CD4-positive, alpha-beta T cell (primary cell): ENCODE measurements around the gene TENT5C. TPM values are rescaled to one million over a fixed set of nuclear protein-coding genes. Genes with fewer than 3 reads are reported as not detected.
A peak's percentile ranks its signal among the peaks of the same experiment; 100 is the strongest.

Experiments used
- ATAC-seq: fragments of 200-7000 bp; cut with Tn5 transposase; one replicate; pipeline ENCODE4 v1.10.0; 2022; ENCODE audit warnings: mild to moderate bottlenecking; ENCODE audit not compliant: poor library complexity
- CTCF ChIA-PET: fragments of 350-600 bp; sonication (Branson Sonifier 250); formaldehyde crosslinking; loops from one replicate; lab custom pipeline; 2021; ENCODE audit warnings: antibody characterized with exemption, inconsistent platforms; lab: Charles Lee
- POLR2A ChIA-PET: fragments of 350-600 bp; sonication (Branson Sonifier 250); formaldehyde crosslinking; loops from one replicate; lab custom pipeline; 2021; ENCODE audit warnings: antibody characterized with exemption, inconsistent platforms; lab: Charles Lee
- DNase-seq, 14 experiments: peaks; one replicate each; pipeline ENCODE4 v3.0.0-alpha.2; 2013 to 2020; ENCODE audit warnings: mixed read lengths in 2 of 14
- H3K27ac ChIP-seq, 2 donors: one replicate each; pipeline versions ENCODE4 v1.5.1 to v1.7.0; 2013; ENCODE audit warnings: low read length in 2 of 2, low read depth in 1 of 2, mild to moderate bottlenecking in 1 of 2
- H3K27me3 ChIP-seq, 2 experiments: 1 replicate in 1 of 2; 2 replicates in 1 of 2; pipeline versions ENCODE4 v1.6.1 to v1.7.0; 2013; ENCODE audit warnings: low read length in 2 of 2, control low read depth in 1 of 2, mild to moderate bottlenecking in 1 of 2, moderate library complexity in 1 of 2; ENCODE audit not compliant: insufficient read depth in 2 of 2, control insufficient read depth in 1 of 2
- H3K36me3 ChIP-seq: one replicate; pipeline ENCODE4 v1.6.1; 2013; ENCODE audit warnings: low read length, control low read depth; ENCODE audit not compliant: insufficient read depth
- H3K4me1 ChIP-seq: one replicate; pipeline ENCODE4 v1.6.1; 2013; ENCODE audit warnings: low read length, control low read depth; ENCODE audit not compliant: insufficient read depth
- H3K4me3 ChIP-seq: one replicate; pipeline ENCODE4 v1.5.1; 2013; ENCODE audit warnings: mild to moderate bottlenecking, low read length, moderate library complexity
- H3K9me3 ChIP-seq, 2 experiments: 1 replicate in 1 of 2; 2 replicates in 1 of 2; pipeline versions ENCODE4 v1.6.1 to v1.7.0; 2013; ENCODE audit warnings: low read length in 2 of 2, mild to moderate bottlenecking in 2 of 2, control low read depth in 1 of 2, moderate library complexity in 1 of 2; ENCODE audit not compliant: control insufficient read depth in 1 of 2, insufficient read depth in 1 of 2
- H3K27ac Mint-ChIP-seq: one replicate; pipeline ENCODE4 v1.8.0; 2020; ENCODE audit warnings: mixed read lengths
- H3K27me3 Mint-ChIP-seq: one replicate; pipeline ENCODE4 v1.8.0; 2021; ENCODE audit warnings: mixed read lengths
- H3K36me3 Mint-ChIP-seq: one replicate; pipeline ENCODE4 v1.8.0; 2021; ENCODE audit warnings: low read depth, mixed read lengths
- H3K4me1 Mint-ChIP-seq: one replicate; pipeline ENCODE4 v1.8.0; 2021; ENCODE audit warnings: low read depth, mixed read lengths
- H3K4me3 Mint-ChIP-seq: one replicate; pipeline ENCODE4 v1.8.0; 2020; ENCODE audit warnings: mild to moderate bottlenecking, mixed read lengths
- H3K9me3 Mint-ChIP-seq: one replicate; pipeline ENCODE4 v1.8.0; 2020; ENCODE audit warnings: mixed read lengths
- intact Hi-C, 2 experiments: fragments of 100-400 bp; cut with DNase I in 1 of 2; cut with micrococcal nuclease in 1 of 2; formaldehyde crosslinking; loops; one replicate each; pipeline versions ENCODE4 v1.15.1 to v1.9.0; 2023 to 2025; cut with DNase I, micrococcal nuclease
- total RNA-seq, 174 experiments: library from RNA in 2 of 174; stranded (reverse) in 2 of 174; gene quantifications; one replicate each; pipeline ENCODE4 v1.2.3 and lab custom pipeline; 2021 to 2026
- TF ChIP-seq, protein P1 (sequence below): fragments of 200-600 bp; IDR thresholded peaks from one replicate; pipeline ENCODE4 v1.8.0; 2022; ENCODE audit warnings: antibody characterized with exemption, mild to moderate bottlenecking

TENT5C gene
- total RNA-seq, 2 experiments from 2014 or later, result 122 to 123 TPM

DNA sequence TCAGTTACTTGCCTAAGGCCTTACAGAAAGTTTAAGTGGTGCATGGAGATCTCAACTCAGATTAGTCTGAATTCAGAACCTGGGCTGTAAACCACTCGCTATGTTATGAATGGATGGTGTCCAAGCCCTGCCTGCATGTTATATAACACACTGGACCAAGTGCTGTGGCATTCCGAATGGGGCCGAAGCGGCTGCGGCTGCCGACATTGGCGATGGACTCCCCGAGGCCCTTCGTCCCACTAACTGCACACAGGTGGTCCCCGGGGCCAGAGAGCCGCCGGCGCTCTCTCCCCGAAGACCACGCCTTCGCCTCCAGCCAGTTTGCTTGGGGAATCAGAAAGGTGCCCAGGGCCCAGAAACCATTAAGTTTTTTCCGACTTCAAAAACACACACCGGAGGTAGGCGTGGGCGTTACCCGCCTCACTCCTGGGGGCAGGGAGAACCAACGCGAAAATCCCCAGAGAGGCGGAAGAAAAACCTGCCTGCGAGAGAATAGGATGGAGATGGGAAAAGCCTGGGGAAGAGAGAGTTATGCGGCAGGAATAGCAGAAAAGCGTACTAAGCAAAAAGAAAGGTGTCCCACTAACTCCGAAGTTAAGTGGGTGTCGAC, 579 bp upstream of the TENT5C start:
- intact Hi-C loops, result loop anchor here (2.0 to 10.0 kb wide), 10 partner anchors 70 to 1540 kb away; partner anchors contain the start of genes CD2 (in 1 of the 2), GDAP2 (in 1 of the 2), MAN1A2 (in 1 of the 2) and TRIM45 (in 1 of the 2)
- Mint-ChIP-seq H3K27me3 (no peaks in the 10 kb centered on the region), H3K27ac (peak overlapping the region; percentile 90), H3K4me1 (peaks cover 50% of the 10 kb centered on the region), H3K36me3 (peaks cover 35% of the 10 kb centered on the region), H3K9me3 (no peaks in the 10 kb centered on the region), H3K4me3 (peak overlapping the region; percentile 99)
- ChIA-PET CTCF (interaction anchor here (2.0 to 5.2 kb wide), 2 partner anchors 69 to 70 kb away, joined by 7 to 30 read pairs; no protein-coding TSS in a partner anchor), POLR2A (interaction anchor here (0.8 to 3.2 kb wide), 5 partner anchors 10 to 127 kb away, joined by 3 to 130 read pairs (median 7); no protein-coding TSS in a partner anchor)
- Histone ChIP-seq H3K4me3 (peak overlapping the region; percentile 96), H3K27ac (peak overlapping the region; percentile 85 to 95), H3K36me3 (peaks cover 5% of the 10 kb centered on the region), H3K27me3 (no peaks in the 10 kb centered on the region), H3K4me1 (peaks cover 29% of the 10 kb centered on the region), H3K9me3 (no peaks in the 10 kb centered on the region)
- TF ChIP-seq, protein P1, sequence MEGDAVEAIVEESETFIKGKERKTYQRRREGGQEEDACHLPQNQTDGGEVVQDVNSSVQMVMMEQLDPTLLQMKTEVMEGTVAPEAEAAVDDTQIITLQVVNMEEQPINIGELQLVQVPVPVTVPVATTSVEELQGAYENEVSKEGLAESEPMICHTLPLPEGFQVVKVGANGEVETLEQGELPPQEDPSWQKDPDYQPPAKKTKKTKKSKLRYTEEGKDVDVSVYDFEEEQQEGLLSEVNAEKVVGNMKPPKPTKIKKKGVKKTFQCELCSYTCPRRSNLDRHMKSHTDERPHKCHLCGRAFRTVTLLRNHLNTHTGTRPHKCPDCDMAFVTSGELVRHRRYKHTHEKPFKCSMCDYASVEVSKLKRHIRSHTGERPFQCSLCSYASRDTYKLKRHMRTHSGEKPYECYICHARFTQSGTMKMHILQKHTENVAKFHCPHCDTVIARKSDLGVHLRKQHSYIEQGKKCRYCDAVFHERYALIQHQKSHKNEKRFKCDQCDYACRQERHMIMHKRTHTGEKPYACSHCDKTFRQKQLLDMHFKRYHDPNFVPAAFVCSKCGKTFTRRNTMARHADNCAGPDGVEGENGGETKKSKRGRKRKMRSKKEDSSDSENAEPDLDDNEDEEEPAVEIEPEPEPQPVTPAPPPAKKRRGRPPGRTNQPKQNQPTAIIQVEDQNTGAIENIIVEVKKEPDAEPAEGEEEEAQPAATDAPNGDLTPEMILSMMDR, result no peak
- ATAC-seq (peak; percentile 41), DNase-seq (no peak)

DNA sequence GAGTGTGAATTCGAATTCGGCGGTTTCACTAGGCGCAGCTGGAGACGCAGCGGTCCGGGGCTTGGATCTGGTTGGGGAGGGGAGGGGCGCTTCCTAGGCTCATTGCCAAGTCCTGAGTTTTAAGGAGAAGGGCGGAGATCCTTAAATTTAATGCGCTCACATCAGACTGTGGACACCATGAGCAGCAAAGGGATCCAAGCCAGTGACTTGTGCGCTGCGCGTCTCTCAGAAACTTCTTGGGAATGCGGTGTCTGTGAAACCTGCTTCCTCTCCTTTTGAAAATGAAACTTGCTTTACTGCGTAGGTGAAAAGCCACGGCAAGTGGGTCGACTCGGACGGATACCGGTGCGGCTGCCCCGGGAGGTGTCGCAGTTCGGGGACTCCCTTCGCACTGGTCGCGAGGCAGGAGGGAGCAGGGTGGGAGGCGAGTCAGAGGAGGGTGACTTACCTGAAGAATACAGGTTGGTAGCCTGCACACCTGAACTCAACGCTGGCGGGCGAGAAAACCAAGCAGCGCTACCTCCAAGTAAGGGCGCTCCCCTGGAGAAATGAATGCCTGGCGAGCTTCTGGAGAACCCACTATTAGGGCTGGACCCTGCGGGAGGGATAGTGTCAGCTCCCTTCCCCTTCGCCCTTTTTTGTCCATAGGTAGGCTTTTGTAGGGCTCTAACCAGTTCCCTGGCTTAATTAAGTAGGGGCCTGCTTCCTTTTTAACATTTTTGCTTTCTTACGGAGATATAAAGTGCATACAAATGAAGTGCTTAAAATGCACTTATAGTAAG, 992 bp downstream of the TENT5C start:
- TF ChIP-seq, protein P1, result peak; percentile 3
- Mint-ChIP-seq H3K4me3 (peak overlapping the region; percentile 99), H3K9me3 (no peaks in the 10 kb centered on the region), H3K27me3 (no peaks in the 10 kb centered on the region), H3K36me3 (peaks cover 43% of the 10 kb centered on the region), H3K4me1 (peaks cover 62% of the 10 kb centered on the region), H3K27ac (peak overlapping the region; percentile 90)
- no peaks in the 10 kb centered on the region for H3K9me3 ChIP-seq
- peaks cover 5% of the 10 kb centered on the region for H3K36me3 ChIP-seq
- no peaks in the 10 kb centered on the region for H3K27me3 ChIP-seq
- H3K4me1 ChIP-seq, result peaks cover 41% of the 10 kb centered on the region
- H3K27ac ChIP-seq, result peak overlapping the region; percentile 75 to 77
- intact Hi-C loops, result loop anchor here (1.0 to 10.0 kb wide), 11 partner anchors 50 to 1538 kb away; partner anchors contain the start of genes CD2 (in 1 of the 2), MAN1A2 (in 1 of the 2), TRIM45 (in 1 of the 2) and WARS2 (in 1 of the 2)
- H3K4me3 ChIP-seq, result peak overlapping the region; percentile 96
- ChIA-PET POLR2A (interaction anchor here (0.6 to 3.2 kb wide), 25 partner anchors 11 to 547 kb away, joined by 3 to 130 read pairs (median 4); partner anchors contain the start of genes MAN1A2 and TTF2), CTCF (interaction anchor here (1.0 to 5.2 kb wide), 6 partner anchors 22 to 147 kb away, joined by 4 to 30 read pairs (median 6); no protein-coding TSS in a partner anchor)
- DNase-seq (peak; percentile 35 to 83 (median 52)), ATAC-seq (peak; percentile 5)

DNA sequence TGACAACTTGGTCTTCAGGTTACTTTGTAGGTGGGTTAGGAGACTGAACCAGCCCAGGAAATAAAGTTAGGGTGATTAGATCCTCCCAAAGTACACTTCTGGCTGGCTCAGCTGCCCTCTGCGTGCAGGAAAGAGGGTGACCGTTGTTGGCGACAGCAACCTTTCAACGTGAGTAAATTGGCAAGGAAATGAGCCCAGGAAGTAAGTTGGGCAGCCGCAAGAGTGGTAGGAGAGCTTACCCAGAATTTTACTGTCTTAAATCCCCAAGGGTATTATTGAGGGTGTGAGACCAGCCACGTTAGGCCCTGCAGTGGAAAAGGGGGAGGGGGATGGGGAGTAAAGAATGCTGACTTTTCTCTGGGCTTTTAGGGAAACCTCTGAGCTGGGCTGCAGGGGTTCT, 1.6 kb downstream of the TENT5C start:
- intact Hi-C loops, result loop anchor here (2.0 to 10.0 kb wide), 10 partner anchors 57 to 1537 kb away; partner anchors contain the start of genes CD2 (in 1 of the 2), MAN1A2 (in 1 of the 2), TRIM45 (in 1 of the 2) and WARS2 (in 1 of the 2)
- no peaks in the 10 kb centered on the region for H3K9me3 Mint-ChIP-seq
- TF ChIP-seq, protein P1, result no peak
- no peaks in the 10 kb centered on the region for H3K27me3 Mint-ChIP-seq
- Histone ChIP-seq H3K27me3 (no peaks in the 10 kb centered on the region), H3K36me3 (peaks cover 5% of the 10 kb centered on the region), H3K27ac (peak overlapping the region; percentile 75 to 77), H3K9me3 (no peaks in the 10 kb centered on the region), H3K4me1 (peaks cover 45% of the 10 kb centered on the region), H3K4me3 (peak overlapping the region; percentile 96)
- CTCF ChIA-PET, result interaction anchor here (0.6 to 5.2 kb wide), 7 partner anchors 21 to 238 kb away, joined by 3 to 30 read pairs (median 6); no protein-coding TSS in a partner anchor
- peaks cover 46% of the 10 kb centered on the region for H3K36me3 Mint-ChIP-seq
- H3K4me1 Mint-ChIP-seq, result peaks cover 63% of the 10 kb centered on the region
- peak overlapping the region; percentile 90 for H3K27ac Mint-ChIP-seq
- POLR2A ChIA-PET, result interaction anchor here (0.7 to 3.2 kb wide), 17 partner anchors 11 to 547 kb away, joined by 3 to 130 read pairs (median 5); partner anchors contain the start of genes MAN1A2 and TTF2
- ATAC-seq, result peak; percentile 2
- peak; percentile 19 to 86 (median 42) for DNase-seq
- H3K4me3 Mint-ChIP-seq, result peak overlapping the region; percentile 99
